GM21423 (cell line): ENCODE measurements around the gene CD33.
"Not testable (repeated sequence)": the region's sequence is repeated elsewhere in the genome, so short reads cannot be mapped to it uniquely, and the experiment has no call there.

Experiments
- ATAC-seq: cut with Tn5 transposase; IDR thresholded peaks from one replicate; pipeline ENCODE4 v1.9.1; 2021; ENCODE audit warnings: mild to moderate bottlenecking, moderate library complexity; ENCODE audit not compliant: unreplicated experiment

Gene CD33

GRCh38 chr19:51224898-51225393 lies at the start of gene CD33:
Gene CD33, plus strand, starts transcription at chr19:51225080. Its CDS starts 39 bp downstream, at chr19:51225119.
- not testable (repeated sequence) for ATAC-seq

GRCh38 chr19:51179256-51179655 lies 45.6 kb upstream of the CD33 start:
- ATAC-seq, result no peak

- no peak for ATAC-seq
Observed at GRCh38 chr19:51181377-51181912, 43.4 kb upstream of the CD33 start.

- no peak for ATAC-seq
Observed at GRCh38 chr19:51181913-51182419, 42.9 kb upstream of the CD33 start.

GRCh38 chr19:51183629-51184028 lies 41.3 kb upstream of the CD33 start:
- ATAC-seq, result no peak

- ATAC-seq, result no peak
Observed at GRCh38 chr19:51185069-51185867, 39.6 kb upstream of the CD33 start.

- ATAC-seq, result no peak
Observed at GRCh38 chr19:51185868-51186215, 39.0 kb upstream of the CD33 start.

- ATAC-seq, result no peak
Observed at GRCh38 chr19:51186323-51186722, 38.6 kb upstream of the CD33 start.

- ATAC-seq, result no peak
Observed at GRCh38 chr19:51187395-51188226, 37.3 kb upstream of the CD33 start.

- no peak for ATAC-seq
Observed at GRCh38 chr19:51188227-51188559, 36.7 kb upstream of the CD33 start.

- no peak for ATAC-seq
Observed at GRCh38 chr19:51192689-51193088, 32.2 kb upstream of the CD33 start.

GRCh38 chr19:51194527-51195315 lies 30.2 kb upstream of the CD33 start:
- ATAC-seq, result no peak

GRCh38 chr19:51195316-51195586 lies 29.6 kb upstream of the CD33 start:
- no peak for ATAC-seq

- ATAC-seq, result no peak
Observed at GRCh38 chr19:51195616-51196015, 29.3 kb upstream of the CD33 start.

- no peak for ATAC-seq
Observed at GRCh38 chr19:51196181-51196580, 28.7 kb upstream of the CD33 start.

- ATAC-seq, result no peak
Observed at GRCh38 chr19:51198641-51199040, 26.2 kb upstream of the CD33 start.

- no peak for ATAC-seq
Observed at GRCh38 chr19:51200071-51200666, 24.7 kb upstream of the CD33 start.

- ATAC-seq, result no peak
Observed at GRCh38 chr19:51201712-51202111, 23.2 kb upstream of the CD33 start.

GRCh38 chr19:51203916-51204315 lies 21.0 kb upstream of the CD33 start:
- ATAC-seq, result no peak

- no peak for ATAC-seq
Observed at GRCh38 chr19:51204321-51204720, 20.6 kb upstream of the CD33 start.

GRCh38 chr19:51207747-51208146 lies 17.1 kb upstream of the CD33 start:
- ATAC-seq, result no peak
